PC-9 (cell line): ENCODE measurements around the gene CACNA2D1. TPM values are rescaled to one million over a fixed set of nuclear protein-coding genes. Genes with fewer than 3 reads are reported as not detected.

Source experiments
- BruUV-seq: library from RNA; stranded (reverse); fragments of 400-500 nt; replicated peaks from 2 replicates; lab custom pipeline; 2021; lab: Mats Ljungman, UMichigan
- CTCF ChIA-PET: fragments of 300-600 bp; sonication (Branson Sonifier 250); formaldehyde crosslinking; loops from one replicate; lab custom pipeline; 2022; ENCODE audit warnings: antibody characterized with exemption; lab: Charles Lee
- POLR2A ChIA-PET: fragments of 300-600 bp; sonication (Branson Sonifier 250); formaldehyde crosslinking; loops from one replicate; lab custom pipeline; 2022; ENCODE audit warnings: antibody characterized with exemption; ENCODE audit not compliant: unreplicated experiment; lab: Charles Lee
- DNase-seq, 2 experiments: peaks; one replicate each; pipeline versions ENCODE4 v3.0.0 to v3.0.0-alpha.2; 2015 to 2022; ENCODE audit warnings: mixed read lengths in 1 of 2
- H2AFZ ChIP-seq: fragments of 200-600 bp; sonication (generic); 2 replicates; pipeline ENCODE4 v1.8.1; 2017; ENCODE audit warnings: antibody characterized with exemption
- H3F3A ChIP-seq: fragments of 200-600 bp; sonication (generic); 2 replicates; pipeline ENCODE4 v1.8.1; 2017; ENCODE audit warnings: antibody characterized with exemption, mild to moderate bottlenecking, low read depth; ENCODE audit not compliant: insufficient read depth
- H3K27ac ChIP-seq: fragments of 200-600 bp; sonication (generic); 2 replicates; pipeline ENCODE4 v1.6.1; 2016; ENCODE audit warnings: mixed run types
- H3K27me3 ChIP-seq: fragments of 200-600 bp; sonication (generic); 2 replicates; pipeline ENCODE4 v1.6.1; 2016; ENCODE audit warnings: low read depth, mixed run types; ENCODE audit not compliant: insufficient read depth
- H3K36me3 ChIP-seq: fragments of 200-600 bp; sonication (generic); 2 replicates; pipeline ENCODE4 v1.6.1; 2016; ENCODE audit warnings: low read depth, mixed run types
- H3K4me1 ChIP-seq: fragments of 200-600 bp; sonication (generic); replicated peaks from 2 replicates; pipeline ENCODE4 v1.6.1; 2016; ENCODE audit warnings: mixed run types; ENCODE audit not compliant: insufficient read depth
- H3K4me2 ChIP-seq: fragments of 200-600 bp; sonication (generic); 2 replicates; pipeline ENCODE4 v1.6.1; 2017; ENCODE audit warnings: mixed run types
- H3K4me3 ChIP-seq: fragments of 200-600 bp; sonication (generic); 2 replicates; pipeline ENCODE4 v1.6.1; 2016; ENCODE audit warnings: mixed run types
- H3K79me2 ChIP-seq: fragments of 200-600 bp; sonication (generic); 2 replicates; pipeline ENCODE4 v1.6.1; 2017; ENCODE audit warnings: low read depth, mixed run types
- H3K9me2 ChIP-seq: fragments of 200-600 bp; sonication (generic); 2 replicates; pipeline ENCODE4 v1.8.1; 2017; ENCODE audit warnings: mild to moderate bottlenecking; ENCODE audit not compliant: insufficient read depth
- H3K9me3 ChIP-seq: fragments of 200-600 bp; sonication (generic); 2 replicates; pipeline ENCODE4 v1.8.1; 2016; ENCODE audit warnings: low read depth; ENCODE audit not compliant: insufficient read depth
- H4K20me1 ChIP-seq: fragments of 200-600 bp; sonication (generic); 2 replicates; pipeline ENCODE4 v1.8.1; 2017; ENCODE audit not compliant: insufficient read depth
- EZH2 ChIP-seq: fragments of 200-600 bp; sonication (generic); IDR thresholded peaks from 2 replicates; pipeline ENCODE4 v1.8.0; 2017; ENCODE audit warnings: antibody characterized with exemption, low read depth
- intact Hi-C: fragments of 100-400 bp; cut with micrococcal nuclease; formaldehyde crosslinking; loops from one replicate; pipeline ENCODE4 v1.10.0; 2022; ENCODE audit not compliant: unreplicated experiment
- total RNA-seq: library from RNA; stranded (reverse); gene quantifications from 2 replicates; pipeline ENCODE4 v1.2.3, GENCODE V29; 2021
- TF ChIP-seq, protein P1 (sequence below): fragments of 200-600 bp; sonication (generic); conservative IDR thresholded peaks from 2 replicates; pipeline ENCODE4 v1.6.1; 2017; ENCODE audit warnings: mixed run types, antibody characterized with exemption, mild to moderate bottlenecking, moderate library complexity

CACNA2D1 gene
- total RNA-seq, 1 experiment from 2014 or later: 3.2 TPM

DNA sequence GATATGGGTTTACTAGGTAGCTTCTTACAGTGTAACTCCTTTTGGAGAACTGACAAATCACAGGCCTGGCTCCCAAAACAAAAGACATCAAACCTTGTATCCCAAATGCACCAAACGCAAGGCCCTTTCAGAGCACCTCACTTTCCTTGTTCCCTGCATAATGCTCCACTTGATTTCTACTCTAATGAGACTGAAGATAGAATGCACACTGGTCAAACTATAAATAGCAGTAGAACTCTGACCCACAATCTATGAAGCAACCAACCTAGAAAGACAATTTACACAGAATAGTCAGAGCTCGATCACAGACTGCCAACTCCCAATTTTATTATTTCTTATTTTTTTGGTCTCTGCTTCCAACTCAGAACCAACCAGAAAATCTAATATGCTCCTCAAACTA, 214.4 kb downstream of the CACNA2D1 start:
- CTCF ChIA-PET: no interaction called here
- H3K79me2 ChIP-seq: no peaks in the 10 kb centered on the region

DNA sequence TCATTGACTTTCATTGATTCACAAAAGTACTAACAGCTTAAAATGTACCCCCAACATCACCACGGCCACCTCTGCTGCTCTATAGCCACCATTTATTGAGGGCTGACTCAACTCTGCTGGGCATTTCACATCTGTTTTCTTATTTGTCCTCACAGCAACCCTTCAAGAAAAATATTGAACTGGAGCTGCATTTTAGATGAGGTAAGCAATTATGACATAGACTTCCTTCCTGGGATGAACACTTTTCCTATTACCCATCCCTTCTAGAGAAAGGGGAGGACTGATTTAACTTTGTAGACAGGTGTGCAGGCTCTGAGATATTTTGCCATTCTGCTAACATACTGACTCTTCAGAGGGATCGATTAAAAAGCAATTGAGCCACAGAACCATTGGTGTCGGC, 217.4 kb downstream of the CACNA2D1 start:
- H3K9me2 ChIP-seq: no peaks in the 10 kb centered on the region
- ChIA-PET CTCF (no interaction called here), POLR2A (interaction anchor here (0.6 kb wide), 1 partner anchor 90 kb away, joined by 8 read pairs; no protein-coding TSS in a partner anchor)
- no peaks in the 10 kb centered on the region for H3K27me3 ChIP-seq
- H3K79me2 ChIP-seq: no peaks in the 10 kb centered on the region
- H3K36me3 ChIP-seq: no peaks in the 10 kb centered on the region
- no peak overlapping the region for H2AFZ ChIP-seq
- DNase-seq: no peak
- no peak overlapping the region for H3K27ac ChIP-seq
- BruUV-seq: no TSS peak
- no peak overlapping the region for H3K4me2 ChIP-seq
- no peaks in the 10 kb centered on the region for H3F3A ChIP-seq
- intact Hi-C loops: no loop called here
- H4K20me1 ChIP-seq: no peaks in the 10 kb centered on the region
- H3K4me1 ChIP-seq: no peaks in the 10 kb centered on the region
- H3K4me3 ChIP-seq: no peak overlapping the region
- TF ChIP-seq, protein P1, sequence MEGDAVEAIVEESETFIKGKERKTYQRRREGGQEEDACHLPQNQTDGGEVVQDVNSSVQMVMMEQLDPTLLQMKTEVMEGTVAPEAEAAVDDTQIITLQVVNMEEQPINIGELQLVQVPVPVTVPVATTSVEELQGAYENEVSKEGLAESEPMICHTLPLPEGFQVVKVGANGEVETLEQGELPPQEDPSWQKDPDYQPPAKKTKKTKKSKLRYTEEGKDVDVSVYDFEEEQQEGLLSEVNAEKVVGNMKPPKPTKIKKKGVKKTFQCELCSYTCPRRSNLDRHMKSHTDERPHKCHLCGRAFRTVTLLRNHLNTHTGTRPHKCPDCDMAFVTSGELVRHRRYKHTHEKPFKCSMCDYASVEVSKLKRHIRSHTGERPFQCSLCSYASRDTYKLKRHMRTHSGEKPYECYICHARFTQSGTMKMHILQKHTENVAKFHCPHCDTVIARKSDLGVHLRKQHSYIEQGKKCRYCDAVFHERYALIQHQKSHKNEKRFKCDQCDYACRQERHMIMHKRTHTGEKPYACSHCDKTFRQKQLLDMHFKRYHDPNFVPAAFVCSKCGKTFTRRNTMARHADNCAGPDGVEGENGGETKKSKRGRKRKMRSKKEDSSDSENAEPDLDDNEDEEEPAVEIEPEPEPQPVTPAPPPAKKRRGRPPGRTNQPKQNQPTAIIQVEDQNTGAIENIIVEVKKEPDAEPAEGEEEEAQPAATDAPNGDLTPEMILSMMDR: no peak
- TF ChIP-seq EZH2: no peak
- H3K9me3 ChIP-seq: no peaks in the 10 kb centered on the region

More for the DNA sequence above, 214.4 kb downstream of the CACNA2D1 start:
- TF ChIP-seq, protein P1: no peak
- no peak for TF ChIP-seq EZH2
- no peak for DNase-seq
- no peaks in the 10 kb centered on the region for H3K9me2 ChIP-seq
- intact Hi-C loops: no loop called here
- H3K4me3 ChIP-seq: no peak overlapping the region
- H3F3A ChIP-seq: no peaks in the 10 kb centered on the region
- no peaks in the 10 kb centered on the region for H4K20me1 ChIP-seq
- no peak overlapping the region for H2AFZ ChIP-seq
- H3K4me2 ChIP-seq: no peak overlapping the region
- BruUV-seq: no TSS peak
- no peaks in the 10 kb centered on the region for H3K4me1 ChIP-seq
- no peak overlapping the region for H3K27ac ChIP-seq
- no peaks in the 10 kb centered on the region for H3K36me3 ChIP-seq
- H3K9me3 ChIP-seq: no peaks in the 10 kb centered on the region
- H3K27me3 ChIP-seq: no peaks in the 10 kb centered on the region
- POLR2A ChIA-PET: no interaction called here

DNA sequence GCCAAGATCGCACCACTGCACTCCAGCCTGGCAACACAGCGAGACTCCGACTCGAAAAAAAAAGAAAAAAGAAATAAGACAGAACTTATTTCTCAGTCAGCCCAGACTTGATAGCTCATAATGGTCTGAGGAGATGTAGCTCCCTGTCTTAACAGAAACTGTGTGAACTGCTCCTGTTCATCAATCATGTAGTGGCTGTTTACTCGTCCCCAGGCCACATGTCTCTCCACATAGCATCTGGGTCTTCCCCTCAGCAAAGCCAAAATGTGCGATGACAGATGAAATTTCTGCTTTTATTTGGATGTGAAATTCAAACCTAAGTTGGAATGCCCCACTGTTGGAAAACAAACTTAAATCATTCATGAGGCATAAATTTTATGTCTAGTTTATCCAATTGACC, 219.0 kb downstream of the CACNA2D1 start:
- Histone ChIP-seq H3K36me3 (no peaks in the 10 kb centered on the region), H3K4me2 (no peak overlapping the region), H4K20me1 (no peaks in the 10 kb centered on the region), H2AFZ (no peak overlapping the region), H3F3A (no peaks in the 10 kb centered on the region), H3K27me3 (no peaks in the 10 kb centered on the region), H3K4me1 (no peaks in the 10 kb centered on the region), H3K4me3 (no peak overlapping the region), H3K9me3 (no peaks in the 10 kb centered on the region), H3K79me2 (no peaks in the 10 kb centered on the region), H3K27ac (no peak overlapping the region), H3K9me2 (no peaks in the 10 kb centered on the region)
- CTCF ChIA-PET: no interaction called here
- POLR2A ChIA-PET: no interaction called here
- no TSS peak for BruUV-seq
- intact Hi-C loops: no loop called here
- TF ChIP-seq EZH2: no peak
- TF ChIP-seq, protein P1: no peak
- DNase-seq: no peak
